Measurements from ENCODE around the gene FOXS1. TPM values are rescaled to one million over a fixed set of nuclear protein-coding genes. Genes with fewer than 3 reads are reported as not detected.

FOXS1 gene
- total RNA-seq, 1 experiment from 2014 or later, result 0.22 TPM

DNA sequence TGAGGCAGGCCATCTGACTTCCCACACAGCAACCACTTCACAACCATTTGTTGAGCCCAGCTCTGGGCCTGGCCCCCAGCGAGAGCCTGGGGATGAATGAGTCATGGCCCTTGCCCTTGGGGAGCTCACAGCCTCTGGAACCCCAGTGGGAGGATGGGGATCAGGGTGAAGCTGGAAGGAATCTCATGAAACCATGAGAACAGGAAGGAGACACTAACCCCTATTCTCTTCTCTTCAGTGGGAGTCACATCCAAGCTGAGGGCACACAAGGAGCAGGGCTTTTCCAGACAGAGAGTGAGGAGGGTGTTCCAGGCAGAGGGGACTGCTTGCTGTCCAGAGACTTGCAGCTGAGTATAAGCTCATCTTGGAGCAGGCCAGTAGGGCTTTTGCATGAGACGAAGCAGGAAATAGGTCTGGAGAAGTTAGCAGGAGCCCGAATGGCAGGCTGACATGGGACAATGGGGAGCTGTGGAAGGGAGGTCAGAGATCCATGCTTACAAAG is 7.5 kb downstream of the FOXS1 start:
- no peak overlapping the region for H4K91ac ChIP-seq (ENCODE audit: insufficient read length, low read depth, low read length)
- no peaks in the 10 kb centered on the region for H3K23me2 ChIP-seq (ENCODE audit: insufficient read length, low read depth, low read length, poor library complexity, severe bottlenecking)
- H2AK5ac ChIP-seq (ENCODE audit: insufficient read length, low read length), result no peak overlapping the region
- peaks cover 34 to 35% of the 10 kb centered on the region in 2 experiments for H3K4me1 Mint-ChIP-seq
- H2BK20ac ChIP-seq (ENCODE audit: low read depth, low read length, poor library complexity, severe bottlenecking), result no peak overlapping the region
- no peak overlapping the region for H3T11ph ChIP-seq (ENCODE audit: low read length)
- H3K23ac ChIP-seq (ENCODE audit: insufficient read length, low read depth, low read length), result no peak overlapping the region
- no peak overlapping the region for H3K14ac ChIP-seq (ENCODE audit: insufficient read depth, low read length)
- no peaks in the 10 kb centered on the region for H3K79me1 ChIP-seq (ENCODE audit: insufficient read depth, low read depth, low read length, poor library complexity, severe bottlenecking)
- no peaks in the 10 kb centered on the region for H3K36me3 Mint-ChIP-seq (ENCODE audit: insufficient read depth in 1 of 3, low read depth in 3 of 3)
- H2BK15ac ChIP-seq (ENCODE audit: low read depth, low read length), result no peak overlapping the region
- H3K4me1 ChIP-seq (ENCODE audit: insufficient read depth, low read length), result no peaks in the 10 kb centered on the region; the same call in 1 of the 2 replicates
- H3K56ac ChIP-seq (ENCODE audit: insufficient read length, low read depth, low read length), result no peak overlapping the region
- DNase-seq, result no peak
- H3K4me3 Mint-ChIP-seq, result no peak overlapping the region
- H4K20me1 ChIP-seq (ENCODE audit: control insufficient read depth, insufficient read depth, insufficient read length), result no peaks in the 10 kb centered on the region
- H2AFZ ChIP-seq (ENCODE audit: low read length), result no peak overlapping the region
- H4K5ac ChIP-seq (ENCODE audit: insufficient read length, low read depth, low read length), result no peak overlapping the region
- no peak overlapping the region for H2BK120ac ChIP-seq (ENCODE audit: low read depth, low read length, poor library complexity, severe bottlenecking)
- no peaks in the 10 kb centered on the region for H3K27me3 ChIP-seq (ENCODE audit: insufficient read depth, low read length)
- no peak overlapping the region for H2BK5ac ChIP-seq (ENCODE audit: insufficient read length, low read length)
- no peaks in the 10 kb centered on the region for H3K9me3 ChIP-seq (ENCODE audit: control insufficient read depth, low read depth, low read length)
- H3K9me3 Mint-ChIP-seq, result no peaks in the 10 kb centered on the region
- H3K4me2 ChIP-seq (ENCODE audit: insufficient read depth, insufficient read length, low read length), result no peak overlapping the region
- no peak overlapping the region for H3K27ac Mint-ChIP-seq
- WGBS (ENCODE audit: extremely low coverage, insufficient read length, low lambda C conversion rate), result no CpG with 5 or more reads among the region's 3 CpGs
- TF ChIP-seq, protein P1, sequence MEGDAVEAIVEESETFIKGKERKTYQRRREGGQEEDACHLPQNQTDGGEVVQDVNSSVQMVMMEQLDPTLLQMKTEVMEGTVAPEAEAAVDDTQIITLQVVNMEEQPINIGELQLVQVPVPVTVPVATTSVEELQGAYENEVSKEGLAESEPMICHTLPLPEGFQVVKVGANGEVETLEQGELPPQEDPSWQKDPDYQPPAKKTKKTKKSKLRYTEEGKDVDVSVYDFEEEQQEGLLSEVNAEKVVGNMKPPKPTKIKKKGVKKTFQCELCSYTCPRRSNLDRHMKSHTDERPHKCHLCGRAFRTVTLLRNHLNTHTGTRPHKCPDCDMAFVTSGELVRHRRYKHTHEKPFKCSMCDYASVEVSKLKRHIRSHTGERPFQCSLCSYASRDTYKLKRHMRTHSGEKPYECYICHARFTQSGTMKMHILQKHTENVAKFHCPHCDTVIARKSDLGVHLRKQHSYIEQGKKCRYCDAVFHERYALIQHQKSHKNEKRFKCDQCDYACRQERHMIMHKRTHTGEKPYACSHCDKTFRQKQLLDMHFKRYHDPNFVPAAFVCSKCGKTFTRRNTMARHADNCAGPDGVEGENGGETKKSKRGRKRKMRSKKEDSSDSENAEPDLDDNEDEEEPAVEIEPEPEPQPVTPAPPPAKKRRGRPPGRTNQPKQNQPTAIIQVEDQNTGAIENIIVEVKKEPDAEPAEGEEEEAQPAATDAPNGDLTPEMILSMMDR (conservative IDR thresholded peaks at IDR 0.05), result no peak
- H3K9ac ChIP-seq (ENCODE audit: extremely low read depth, insufficient read length, low read length), result no peak overlapping the region
- no peaks in the 10 kb centered on the region for H3K79me2 ChIP-seq (ENCODE audit: insufficient read depth, low read length)
- no peak overlapping the region for H3K18ac ChIP-seq (ENCODE audit: insufficient read length, low read depth, low read length)
- H3K27ac ChIP-seq (ENCODE audit: insufficient read length, low read depth, low read length), result no peak overlapping the region
- peaks cover 2% of the 10 kb centered on the region for H3K27me3 Mint-ChIP-seq (ENCODE audit: low read depth)
- no peak overlapping the region for H4K8ac ChIP-seq (replicated peaks; ENCODE audit: insufficient read length, low read depth, low read length)
- H2BK12ac ChIP-seq (ENCODE audit: insufficient read length, low read depth, low read length), result no peak overlapping the region
- H3K4ac ChIP-seq (ENCODE audit: low read depth, low read length), result no peak overlapping the region
